Lung microvascular endothelial cell (primary cell): ENCODE results near the gene INO80E. TPM values are rescaled to one million over a fixed set of nuclear protein-coding genes. Genes with fewer than 3 reads are reported as not detected.
A peak's percentile ranks its signal among the peaks of the same experiment; 100 is the strongest.

ENCODE experiments used
- DNase-seq, 2 donors: peaks; one replicate each; pipeline versions ENCODE4 v3.0.0 to v3.0.0-alpha.2; 2010; ENCODE audit warnings: low read depth in 2 of 2
- total RNA-seq: library from RNA; depleted of rRNA; stranded (reverse); fragments of >200 nt; gene quantifications from 2 replicates; pipeline ENCODE4 v1.2.1, GENCODE V29; 2014

The INO80E gene
- total RNA-seq, 1 donor from 2014 or later = 15.7 TPM

- peak in 1 of 2 donors; percentile 53 for DNase-seq
Measured at GRCh38 chr16:29975811-29976511, 20.1 kb upstream of the INO80E start.

DNA sequence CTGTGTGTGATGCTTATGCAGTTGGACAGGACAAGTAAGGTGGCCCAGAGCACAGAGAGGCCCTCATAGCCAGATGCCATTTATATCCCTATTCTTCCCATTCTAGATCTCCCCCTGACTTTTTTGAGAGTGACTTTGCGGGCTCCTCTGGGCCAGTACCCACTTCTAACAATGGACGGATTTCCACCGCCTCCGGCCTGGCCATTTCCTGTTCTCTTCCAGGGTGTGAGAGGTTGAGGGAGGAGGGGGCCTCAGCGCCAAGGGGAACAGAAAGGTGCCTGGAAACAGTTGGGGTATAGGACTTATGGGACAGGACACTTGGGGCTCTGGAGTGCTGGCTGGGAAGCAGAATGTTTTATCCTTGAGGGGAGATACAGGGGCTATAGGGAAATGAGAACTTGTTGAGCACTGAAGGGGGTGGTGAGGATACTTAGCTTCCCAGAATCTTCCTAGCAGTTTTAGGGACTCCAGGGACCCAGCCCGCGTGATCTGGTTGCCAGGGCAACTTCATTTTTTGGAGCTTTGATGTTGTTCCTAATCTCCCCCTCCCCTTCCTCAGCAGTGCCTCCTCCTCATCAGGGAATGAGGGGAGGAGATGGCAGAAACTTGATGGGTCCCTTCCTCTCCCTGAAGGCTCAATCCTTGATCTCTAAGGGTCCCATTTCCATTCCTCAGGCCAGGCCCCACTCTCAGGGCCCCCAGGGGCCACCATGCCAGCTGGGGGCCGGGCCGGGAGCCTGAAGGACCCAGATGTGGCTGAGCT lies 18.8 kb upstream of the INO80E start:
- peak; percentile 62 to 74 for DNase-seq

DNA sequence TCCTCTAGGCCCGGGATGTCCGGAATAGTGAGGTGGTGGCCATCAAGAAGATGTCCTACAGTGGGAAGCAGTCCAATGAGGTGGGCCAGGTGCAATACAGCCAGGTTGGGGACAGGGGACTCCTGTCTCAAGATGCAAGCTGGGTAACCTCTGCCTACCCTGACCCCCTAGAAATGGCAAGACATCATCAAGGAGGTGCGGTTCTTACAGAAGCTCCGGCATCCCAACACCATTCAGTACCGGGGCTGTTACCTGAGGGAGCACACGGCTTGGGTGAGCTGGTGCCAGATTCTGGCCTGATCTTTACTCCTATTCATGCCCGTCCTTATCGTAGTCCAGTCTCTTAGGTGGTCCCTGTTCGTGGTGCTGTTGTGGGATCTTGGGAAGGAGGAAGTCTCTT lies 18.0 kb upstream of the INO80E start:
- DNase-seq = no peak

DNA sequence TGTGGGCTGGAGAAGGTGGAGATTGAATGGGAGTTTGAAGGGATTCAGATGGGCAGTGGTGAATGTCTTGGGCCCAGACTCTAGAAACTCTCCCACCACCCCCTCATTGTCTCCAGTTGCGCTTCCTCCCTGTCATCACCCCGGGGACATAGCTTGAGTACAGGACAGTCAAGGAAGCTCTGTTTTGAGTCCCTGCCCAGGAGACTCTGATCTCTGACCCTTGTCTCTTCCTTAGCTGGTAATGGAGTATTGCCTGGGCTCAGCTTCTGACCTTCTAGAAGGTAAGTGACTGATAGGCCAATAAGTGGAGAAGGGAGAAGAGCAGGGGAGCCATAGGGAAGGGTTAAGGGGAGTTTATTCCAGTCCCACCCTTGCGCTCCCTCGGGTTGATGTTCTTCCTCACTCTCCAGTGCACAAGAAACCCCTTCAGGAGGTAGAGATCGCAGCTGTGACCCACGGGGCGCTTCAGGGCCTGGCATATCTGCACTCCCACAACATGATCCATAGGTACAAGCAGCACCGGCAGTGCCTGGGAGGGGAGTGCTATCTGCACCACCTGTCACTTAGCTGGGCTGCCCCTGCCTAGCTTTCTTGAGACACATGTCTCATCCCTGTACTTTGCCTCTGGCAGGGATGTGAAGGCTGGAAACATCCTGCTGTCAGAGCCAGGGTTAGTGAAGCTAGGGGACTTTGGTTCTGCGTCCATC lies 17.3 kb upstream of the INO80E start:
- DNase-seq = no peak

DNA sequence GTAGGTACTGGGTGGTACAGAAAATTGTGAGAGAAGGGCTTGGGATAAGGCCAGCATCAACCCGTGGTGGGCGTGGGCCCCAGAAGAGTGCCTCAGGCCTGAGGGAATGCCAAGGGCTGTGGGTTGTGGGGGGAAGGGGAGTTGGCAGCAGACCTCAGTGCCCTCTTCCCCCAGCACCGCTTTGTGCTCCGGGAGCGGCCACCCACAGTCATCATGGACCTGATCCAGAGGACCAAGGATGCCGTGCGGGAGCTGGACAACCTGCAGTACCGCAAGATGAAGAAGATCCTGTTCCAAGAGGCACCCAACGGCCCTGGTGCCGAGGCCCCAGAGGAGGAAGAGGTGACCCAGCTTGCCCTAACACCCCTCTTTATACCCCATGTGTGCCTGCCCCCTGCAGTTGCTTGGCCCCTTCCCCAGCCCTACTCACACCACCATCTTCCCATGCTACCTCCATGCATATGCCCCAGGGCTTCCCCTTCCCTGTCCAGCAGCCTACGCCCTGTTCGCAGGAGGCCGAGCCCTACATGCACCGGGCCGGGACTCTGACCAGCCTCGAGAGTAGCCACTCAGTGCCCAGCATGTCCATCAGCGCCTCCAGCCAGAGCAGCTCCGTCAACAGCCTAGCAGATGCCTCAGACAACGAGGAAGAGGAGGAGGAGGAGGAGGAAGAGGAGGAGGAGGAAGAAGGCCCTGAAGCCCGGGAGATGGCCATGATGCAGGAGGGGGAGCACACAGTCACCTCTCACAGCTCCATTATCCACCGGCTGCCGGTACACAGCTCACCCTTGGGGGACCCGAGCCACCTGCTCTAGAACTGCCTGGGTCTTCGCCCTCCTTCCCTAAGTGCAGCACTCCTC lies 13.3 kb upstream of the INO80E start:
- DNase-seq = no peak

DNA sequence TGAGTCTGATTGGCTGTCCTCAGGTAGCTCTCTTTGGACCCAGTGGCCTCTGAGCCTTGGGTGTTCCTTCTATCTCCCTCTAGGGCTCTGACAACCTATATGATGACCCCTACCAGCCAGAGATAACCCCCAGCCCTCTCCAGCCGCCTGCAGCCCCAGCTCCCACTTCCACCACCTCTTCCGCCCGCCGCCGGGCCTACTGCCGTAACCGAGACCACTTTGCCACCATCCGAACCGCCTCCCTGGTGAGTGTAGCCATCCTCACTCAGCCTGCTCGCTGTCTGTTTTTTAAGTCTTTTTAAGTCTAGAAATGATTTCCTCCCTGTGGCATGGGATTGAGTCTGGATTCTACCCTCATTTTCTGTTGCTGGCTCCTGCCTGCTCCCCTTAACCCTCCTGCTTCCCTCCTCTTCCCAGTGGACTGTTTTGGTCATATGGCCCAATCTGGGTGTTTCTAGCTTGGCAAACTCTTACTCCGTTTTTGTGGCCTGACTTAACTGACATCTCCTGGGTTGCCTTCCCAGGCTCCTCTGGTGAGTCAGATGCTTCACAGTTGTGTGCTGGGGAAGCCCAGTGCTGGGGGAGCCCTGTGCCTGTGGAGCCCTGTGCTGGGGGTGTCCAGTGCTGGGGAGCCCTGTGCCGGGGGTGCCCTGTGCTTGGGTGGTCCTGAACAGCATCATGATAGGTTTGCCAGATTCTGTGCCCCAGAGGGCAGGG lies 12.5 kb upstream of the INO80E start:
- no peak for DNase-seq

GRCh38 chr16:29984137-29984763 lies 11.8 kb upstream of the INO80E start:
- DNase-seq = no peak

DNA sequence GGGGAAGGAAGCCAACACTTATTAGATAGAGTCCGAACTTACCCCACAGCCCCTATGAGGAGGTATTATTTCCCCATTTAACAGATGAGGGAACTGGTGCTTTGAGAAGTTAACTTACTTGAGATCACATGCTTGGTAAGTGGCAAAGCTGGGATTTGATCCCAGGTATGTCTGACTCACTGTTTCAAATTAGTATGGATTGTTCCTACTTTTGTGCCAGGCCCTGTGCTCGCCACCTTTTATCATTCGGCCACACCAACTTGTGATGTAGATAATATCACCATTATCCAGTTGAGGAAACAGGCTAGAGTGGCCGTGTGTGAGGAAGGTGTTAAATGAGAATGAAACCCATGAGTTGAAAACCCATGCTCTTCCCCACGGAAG lies 11.3 kb upstream of the INO80E start:
- DNase-seq = no peak

DNA sequence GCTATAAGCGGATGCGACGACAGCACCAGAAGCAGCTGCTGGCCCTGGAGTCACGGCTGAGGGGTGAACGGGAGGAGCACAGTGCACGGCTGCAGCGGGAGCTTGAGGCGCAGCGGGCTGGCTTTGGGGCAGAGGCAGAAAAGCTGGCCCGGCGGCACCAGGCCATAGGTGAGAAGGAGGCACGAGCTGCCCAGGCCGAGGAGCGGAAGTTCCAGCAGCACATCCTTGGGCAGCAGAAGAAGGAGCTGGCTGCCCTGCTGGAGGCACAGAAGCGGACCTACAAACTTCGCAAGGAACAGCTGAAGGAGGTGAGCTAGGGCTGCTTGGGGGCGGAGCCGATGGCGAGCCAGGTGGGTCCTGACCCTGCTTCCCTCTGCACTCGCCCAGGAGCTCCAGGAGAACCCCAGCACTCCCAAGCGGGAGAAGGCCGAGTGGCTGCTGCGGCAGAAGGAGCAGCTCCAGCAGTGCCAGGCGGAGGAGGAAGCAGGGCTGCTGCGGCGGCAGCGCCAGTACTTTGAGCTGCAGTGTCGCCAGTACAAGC lies 10.7 kb upstream of the INO80E start:
- no peak for DNase-seq

DNA sequence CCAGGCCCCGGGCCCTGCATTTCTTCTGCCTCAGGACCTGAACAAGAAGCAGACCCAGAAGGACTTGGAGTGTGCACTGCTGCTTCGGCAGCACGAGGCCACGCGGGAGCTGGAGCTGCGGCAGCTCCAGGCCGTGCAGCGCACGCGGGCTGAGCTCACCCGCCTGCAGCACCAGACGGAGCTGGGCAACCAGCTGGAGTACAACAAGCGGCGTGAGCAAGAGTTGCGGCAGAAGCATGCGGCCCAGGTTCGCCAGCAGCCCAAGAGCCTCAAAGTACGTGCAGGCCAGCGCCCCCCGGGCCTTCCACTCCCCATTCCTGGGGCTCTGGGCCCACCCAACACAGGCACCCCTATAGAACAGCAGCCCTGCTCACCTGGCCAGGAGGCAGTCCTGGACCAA lies 9.8 kb upstream of the INO80E start:
- no peak for DNase-seq

DNA sequence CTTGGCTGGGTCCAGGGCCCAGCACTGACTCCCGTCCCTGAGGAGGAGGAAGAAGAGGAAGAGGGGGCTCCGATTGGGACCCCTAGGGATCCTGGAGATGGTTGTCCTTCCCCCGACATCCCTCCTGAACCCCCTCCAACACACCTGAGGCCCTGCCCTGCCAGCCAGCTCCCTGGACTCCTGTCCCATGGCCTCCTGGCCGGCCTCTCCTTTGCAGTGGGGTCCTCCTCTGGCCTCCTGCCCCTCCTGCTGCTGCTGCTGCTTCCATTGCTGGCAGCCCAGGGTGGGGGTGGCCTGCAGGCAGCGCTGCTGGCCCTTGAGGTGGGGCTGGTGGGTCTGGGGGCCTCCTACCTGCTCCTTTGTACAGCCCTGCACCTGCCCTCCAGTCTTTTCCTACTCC lies 9.1 kb upstream of the INO80E start:
- DNase-seq = no peak

DNA sequence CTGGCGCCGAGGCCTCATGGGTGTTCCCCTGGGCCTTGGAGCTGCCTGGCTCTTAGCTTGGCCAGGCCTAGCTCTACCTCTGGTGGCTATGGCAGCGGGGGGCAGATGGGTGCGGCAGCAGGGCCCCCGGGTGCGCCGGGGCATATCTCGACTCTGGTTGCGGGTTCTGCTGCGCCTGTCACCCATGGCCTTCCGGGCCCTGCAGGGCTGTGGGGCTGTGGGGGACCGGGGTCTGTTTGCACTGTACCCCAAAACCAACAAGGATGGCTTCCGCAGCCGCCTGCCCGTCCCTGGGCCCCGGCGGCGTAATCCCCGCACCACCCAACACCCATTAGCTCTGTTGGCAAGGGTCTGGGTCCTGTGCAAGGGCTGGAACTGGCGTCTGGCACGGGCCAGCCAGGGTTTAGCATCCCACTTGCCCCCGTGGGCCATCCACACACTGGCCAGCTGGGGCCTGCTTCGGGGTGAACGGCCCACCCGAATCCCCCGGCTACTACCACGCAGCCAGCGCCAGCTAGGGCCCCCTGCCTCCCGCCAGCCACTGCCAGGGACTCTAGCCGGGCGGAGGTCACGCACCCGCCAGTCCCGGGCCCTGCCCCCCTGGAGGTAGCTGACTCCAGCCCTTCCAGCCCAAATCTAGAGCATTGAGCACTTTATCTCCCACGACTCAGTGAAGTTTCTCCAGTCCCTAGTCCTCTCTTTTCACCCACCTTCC lies 8.5 kb upstream of the INO80E start:
- DNase-seq = no peak

GRCh38 chr16:29988346-29989075 lies 7.5 kb upstream of the INO80E start:
- no peak for DNase-seq

DNA sequence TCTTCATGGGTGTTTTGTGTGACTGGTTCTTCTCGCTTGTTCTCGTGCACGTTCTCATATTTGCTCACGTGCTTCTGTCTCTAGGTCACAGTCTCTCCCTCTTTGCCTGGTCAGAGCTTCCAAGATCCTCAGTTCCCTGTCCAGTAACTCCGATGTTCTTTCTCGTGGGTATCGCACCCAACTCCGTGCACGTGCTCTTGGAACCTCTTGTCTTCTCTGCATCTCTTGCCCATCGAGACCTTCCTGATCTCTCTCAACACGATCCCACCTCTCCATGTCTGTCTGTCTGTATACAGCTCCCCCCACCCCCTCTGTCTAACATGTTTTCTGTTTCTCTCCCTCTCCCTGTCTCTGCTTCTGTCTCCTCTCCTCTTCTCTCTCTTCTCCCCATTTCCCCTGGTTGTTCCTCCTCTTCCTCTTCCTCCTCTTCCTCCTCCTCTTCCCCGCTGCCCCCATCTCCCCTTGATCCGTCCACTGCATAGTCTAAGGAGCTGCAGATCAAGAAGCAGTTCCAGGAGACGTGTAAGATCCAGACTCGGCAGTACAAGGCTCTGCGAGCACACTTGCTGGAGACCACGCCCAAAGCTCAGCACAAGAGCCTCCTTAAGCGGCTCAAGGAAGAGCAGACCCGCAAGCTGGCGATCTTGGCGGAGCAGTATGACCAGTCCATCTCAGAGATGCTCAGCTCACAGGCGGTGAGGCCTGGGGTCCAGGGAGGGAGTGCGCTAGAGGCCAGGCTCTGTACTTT lies 6.8 kb upstream of the INO80E start:
- no peak for DNase-seq

GRCh38 chr16:29990034-29990433 lies 6.0 kb upstream of the INO80E start:
- no peak for DNase-seq

DNA sequence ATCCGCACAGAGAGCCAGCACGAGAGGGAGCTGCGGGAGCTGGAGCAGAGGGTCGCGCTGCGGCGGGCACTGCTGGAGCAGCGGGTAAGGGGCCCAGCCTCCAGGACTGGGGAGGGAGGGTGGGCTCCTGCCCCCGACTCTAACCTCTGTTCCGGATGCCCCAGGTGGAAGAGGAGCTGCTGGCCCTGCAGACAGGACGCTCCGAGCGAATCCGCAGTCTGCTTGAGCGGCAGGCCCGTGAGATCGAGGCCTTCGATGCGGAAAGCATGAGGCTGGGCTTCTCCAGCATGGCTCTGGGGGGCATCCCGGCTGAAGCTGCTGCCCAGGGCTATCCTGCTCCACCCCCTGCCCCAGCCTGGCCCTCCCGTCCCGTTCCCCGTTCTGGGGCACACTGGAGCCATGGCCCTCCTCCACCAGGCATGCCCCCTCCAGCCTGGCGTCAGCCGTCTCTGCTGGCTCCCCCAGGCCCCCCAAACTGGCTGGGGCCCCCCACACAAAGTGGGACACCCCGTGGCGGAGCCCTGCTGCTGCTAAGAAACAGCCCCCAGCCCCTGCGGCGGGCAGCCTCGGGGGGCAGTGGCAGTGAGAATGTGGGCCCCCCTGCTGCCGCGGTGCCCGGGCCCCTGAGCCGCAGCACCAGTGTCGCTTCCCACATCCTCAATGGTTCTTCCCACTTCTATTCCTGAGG lies 5.0 kb upstream of the INO80E start:
- DNase-seq = no peak

- no peak for DNase-seq
Measured at GRCh38 chr16:29991571-29991904, 4.5 kb upstream of the INO80E start.
